Duodenal mucosa (tissue), 2 donors: ENCODE data around the gene KDM2B.

ENCODE experiments used
- H3K27ac ChIP-seq: one replicate; pipeline ENCODE4 v1.7.0; 2013; ENCODE audit warnings: low read depth, low read length
- H3K27me3 ChIP-seq, 2 donors: one replicate each; pipeline ENCODE4 v1.7.0; 2013; ENCODE audit warnings: low read length in 2 of 2, control low read depth in 1 of 2; ENCODE audit not compliant: insufficient read depth in 2 of 2, control insufficient read depth in 1 of 2
- H3K36me3 ChIP-seq, 2 donors: one replicate each; pipeline ENCODE4 v1.7.0; 2013; ENCODE audit warnings: low read length in 2 of 2, control low read depth in 1 of 2; ENCODE audit not compliant: insufficient read depth in 2 of 2, control insufficient read depth in 1 of 2
- H3K4me1 ChIP-seq, 2 donors: one replicate each; pipeline ENCODE4 v1.7.0; 2013; ENCODE audit warnings: low read length in 2 of 2, control low read depth in 1 of 2; ENCODE audit not compliant: insufficient read depth in 2 of 2, control insufficient read depth in 1 of 2
- H3K4me3 ChIP-seq, 2 donors: one replicate each; pipeline ENCODE4 v1.7.0; 2013; ENCODE audit warnings: low read length in 2 of 2, low read depth in 1 of 2
- H3K9ac ChIP-seq, 2 donors: one replicate each; pipeline ENCODE4 v1.7.0; 2013; ENCODE audit warnings: low read length in 2 of 2, low read depth in 1 of 2
- H3K9me3 ChIP-seq, 2 donors: one replicate each; pipeline ENCODE4 v1.7.0; 2013; ENCODE audit warnings: low read length in 2 of 2, control low read depth in 1 of 2; ENCODE audit not compliant: control insufficient read depth in 1 of 2

KDM2B gene

GRCh38 chr12:121452340-121452984 lies 128.4 kb downstream of the KDM2B start:
- peak overlapping the region; percentile 51 to 60 for H3K4me3 ChIP-seq
- no peaks in the 10 kb centered on the region for H3K9me3 ChIP-seq
- H3K27ac ChIP-seq: peak overlapping the region; percentile 65
- H3K36me3 ChIP-seq: peaks cover 0 to 11% of the 10 kb centered on the region in 2 donors
- no peaks in the 10 kb centered on the region for H3K27me3 ChIP-seq
- H3K9ac ChIP-seq: peak overlapping the region; percentile 4 to 47
- H3K4me1 ChIP-seq: peaks cover 17 to 21% of the 10 kb centered on the region in 2 donors

- Histone ChIP-seq H3K9ac (peak overlapping the region; percentile 4 to 38), H3K27me3 (no peaks in the 10 kb centered on the region), H3K4me3 (peak overlapping the region; percentile 51 to 60), H3K4me1 (peaks cover 17 to 21% of the 10 kb centered on the region in 2 donors), H3K27ac (peak overlapping the region; percentile 65), H3K9me3 (no peaks in the 10 kb centered on the region), H3K36me3 (peaks cover 0 to 11% of the 10 kb centered on the region in 2 donors)
Measured at GRCh38 chr12:121451961-121452339, 128.9 kb downstream of the KDM2B start.

GRCh38 chr12:121448771-121449315 lies 132.0 kb downstream of the KDM2B start:
- no peak overlapping the region for H3K9ac ChIP-seq
- H3K36me3 ChIP-seq: peaks cover 0 to 13% of the 10 kb centered on the region in 2 donors
- H3K9me3 ChIP-seq: no peaks in the 10 kb centered on the region
- H3K27me3 ChIP-seq: no peaks in the 10 kb centered on the region
- no peak overlapping the region for H3K27ac ChIP-seq
- peaks cover 17 to 29% of the 10 kb centered on the region in 2 donors for H3K4me1 ChIP-seq
- no peak overlapping the region for H3K4me3 ChIP-seq

GRCh38 chr12:121446750-121447149 lies 134.1 kb downstream of the KDM2B start:
- Histone ChIP-seq H3K36me3 (peaks cover 0 to 31% of the 10 kb centered on the region in 2 donors), H3K9ac (no peak overlapping the region), H3K4me1 (peaks cover under 1 to 19% of the 10 kb centered on the region in 2 donors), H3K9me3 (no peaks in the 10 kb centered on the region), H3K4me3 (no peak overlapping the region), H3K27me3 (no peaks in the 10 kb centered on the region), H3K27ac (no peak overlapping the region)

- peaks cover 0 to 8% of the 10 kb centered on the region in 2 donors for H3K4me1 ChIP-seq
- H3K27ac ChIP-seq: no peak overlapping the region
- H3K9me3 ChIP-seq: no peaks in the 10 kb centered on the region
- no peak overlapping the region for H3K9ac ChIP-seq
- H3K27me3 ChIP-seq: no peaks in the 10 kb centered on the region
- no peak overlapping the region for H3K4me3 ChIP-seq
- peaks cover 15 to 47% of the 10 kb centered on the region in 2 donors for H3K36me3 ChIP-seq
Measured at GRCh38 chr12:121444842-121445202, 136.0 kb downstream of the KDM2B start.

- Histone ChIP-seq H3K36me3 (peaks cover 18 to 51% of the 10 kb centered on the region in 2 donors), H3K27me3 (no peaks in the 10 kb centered on the region), H3K4me3 (no peak overlapping the region), H3K9me3 (no peaks in the 10 kb centered on the region), H3K9ac (no peak overlapping the region), H3K4me1 (peaks cover 0 to 8% of the 10 kb centered on the region in 2 donors), H3K27ac (no peak overlapping the region)
Measured at GRCh38 chr12:121443911-121444841, 136.6 kb downstream of the KDM2B start.

GRCh38 chr12:121443193-121443870 lies 137.5 kb downstream of the KDM2B start:
- Histone ChIP-seq H3K27me3 (no peaks in the 10 kb centered on the region), H3K9ac (no peak overlapping the region), H3K4me1 (peaks cover 0 to 8% of the 10 kb centered on the region in 2 donors), H3K4me3 (no peak overlapping the region), H3K27ac (no peak overlapping the region), H3K36me3 (peaks cover 18 to 58% of the 10 kb centered on the region in 2 donors), H3K9me3 (no peaks in the 10 kb centered on the region)

GRCh38 chr12:121442028-121442948 lies 138.5 kb downstream of the KDM2B start:
- peaks cover 0 to 8% of the 10 kb centered on the region in 2 donors for H3K4me1 ChIP-seq
- peaks cover 18 to 64% of the 10 kb centered on the region in 2 donors for H3K36me3 ChIP-seq
- H3K9ac ChIP-seq: no peak overlapping the region
- H3K27ac ChIP-seq: no peak overlapping the region
- H3K4me3 ChIP-seq: no peak overlapping the region
- no peaks in the 10 kb centered on the region for H3K9me3 ChIP-seq
- no peaks in the 10 kb centered on the region for H3K27me3 ChIP-seq

GRCh38 chr12:121441555-121441954 lies 139.3 kb downstream of the KDM2B start:
- Histone ChIP-seq H3K9me3 (no peaks in the 10 kb centered on the region), H3K36me3 (peaks cover 21 to 64% of the 10 kb centered on the region in 2 donors), H3K27me3 (no peaks in the 10 kb centered on the region), H3K4me3 (no peak overlapping the region), H3K27ac (no peak overlapping the region), H3K4me1 (peaks cover 0 to 8% of the 10 kb centered on the region in 2 donors), H3K9ac (no peak overlapping the region)
